Activated CD8-positive, alpha-beta memory T cell treated with anti-CD3 and anti-CD28 coated beads for 1 hour (primary cell): ENCODE measurements around the gene SIRT2.

ENCODE experiments used
- DNase-seq, 2 donors: peaks; one replicate each; pipeline ENCODE4 v3.0.0-alpha.2; 2020; ENCODE audit warnings: low read depth in 1 of 2; ENCODE audit errors: extremely low read depth in 1 of 2

SIRT2 gene

GRCh38 chr19:38848299-38849146 is 50.9 kb downstream of the SIRT2 start:
- DNase-seq = no peak

GRCh38 chr19:38846097-38846496 is 53.3 kb downstream of the SIRT2 start:
- DNase-seq = no peak

GRCh38 chr19:38845374-38846024 is 53.9 kb downstream of the SIRT2 start:
- DNase-seq = no peak

- DNase-seq = no peak
These were observed 55.2 kb downstream of the SIRT2 start for GRCh38 chr19:38844093-38844686.

GRCh38 chr19:38843175-38843758 is 56.2 kb downstream of the SIRT2 start:
- no peak for DNase-seq

- DNase-seq = peak in 1 of 2 donors; percentile 29
These were observed 56.8 kb downstream of the SIRT2 start for GRCh38 chr19:38842439-38843174.

- peak in 1 of 2 donors; percentile 22 for DNase-seq
These were observed 57.5 kb downstream of the SIRT2 start for GRCh38 chr19:38841787-38842438.

- DNase-seq = no peak
These were observed 58.1 kb downstream of the SIRT2 start for GRCh38 chr19:38841180-38841766.

- DNase-seq = no peak
These were observed 58.8 kb downstream of the SIRT2 start for GRCh38 chr19:38840583-38840968.

GRCh38 chr19:38839816-38840582 is 59.4 kb downstream of the SIRT2 start:
- no peak for DNase-seq

- no peak for DNase-seq
These were observed 60.2 kb downstream of the SIRT2 start for GRCh38 chr19:38838986-38839761.

- DNase-seq = peak in 1 of 2 donors; percentile 14
These were observed 61.0 kb downstream of the SIRT2 start for GRCh38 chr19:38838208-38838985.

- DNase-seq = no peak
These were observed 61.7 kb downstream of the SIRT2 start for GRCh38 chr19:38837656-38838121.

GRCh38 chr19:38836983-38837626 is 62.3 kb downstream of the SIRT2 start:
- DNase-seq = no peak

- DNase-seq = no peak
These were observed 63.0 kb downstream of the SIRT2 start for GRCh38 chr19:38836159-38836982.

- no peak for DNase-seq
These were observed 64.8 kb downstream of the SIRT2 start for GRCh38 chr19:38834590-38834989.
